ENCODE data around the gene ABCB10.

DNA sequence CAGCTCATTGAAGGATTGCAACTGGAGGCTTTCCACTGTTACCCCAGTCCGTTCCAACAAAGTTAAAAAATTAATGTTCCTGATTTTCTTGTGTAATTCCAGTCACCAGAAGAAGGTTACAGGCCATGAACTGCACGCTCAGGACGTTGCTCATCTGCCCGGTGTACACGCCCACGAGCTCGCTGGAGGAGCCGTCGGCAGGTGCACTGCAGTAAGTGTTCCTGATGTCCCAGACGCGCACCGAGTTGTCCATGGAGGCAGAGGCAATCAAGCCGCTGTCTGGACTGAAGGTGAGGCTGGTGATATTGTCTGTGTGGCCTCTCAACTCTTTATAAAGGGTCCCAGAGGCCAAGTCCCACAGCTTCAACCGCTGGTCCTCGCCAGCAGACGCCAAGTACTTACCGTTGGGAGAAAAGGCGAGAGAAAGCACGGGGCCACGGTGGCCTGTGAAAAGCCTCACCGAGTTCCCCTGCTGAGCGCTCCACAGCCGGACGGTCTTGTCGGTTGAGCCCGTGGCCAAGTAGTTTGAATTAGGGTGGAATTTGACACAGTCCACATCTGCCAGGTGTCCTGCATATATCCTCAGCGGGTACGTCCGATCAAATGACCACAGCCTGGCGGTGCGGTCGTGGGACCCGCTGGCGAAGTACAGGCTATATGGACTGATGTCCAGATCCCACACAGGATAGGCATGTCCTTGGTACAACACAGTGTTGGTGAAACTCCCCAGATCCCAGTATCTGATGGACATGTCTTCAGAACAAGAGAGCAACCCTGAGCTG lies 35.9 kb upstream of the ABCB10 start:
- TF ChIP-seq RAD21 (conservative IDR thresholded peaks at IDR 0.05 in 1 of 2, IDR thresholded peaks at IDR 0.05 in 1 of 2) (no peak), HOXA7 (CRISPR knock-in tag; IDR thresholded peaks at IDR 0.05) (no peak)

Data from A549 (cell line).